AG04449 (cell line): ENCODE measurements around the gene NDUFB8.

Experiments used
- CTCF ChIA-PET: fragments of 350-600 bp; formaldehyde crosslinking; extraction: SDS; loops from one replicate; lab custom pipeline; 2021; ENCODE audit warnings: antibody characterized with exemption; lab: Yijun Ruan, JAX
- POLR2A ChIA-PET: fragments of 400-600, 350-600 bp; formaldehyde crosslinking; extraction: SDS; loops from one replicate; lab custom pipeline; 2020; ENCODE audit warnings: antibody characterized with exemption, inconsistent platforms; lab: Yijun Ruan, JAX
- DNase-seq: peaks from one replicate; pipeline ENCODE4 v3.0.0-alpha.2; 2010; ENCODE audit warnings: low read depth, low spot score
- H3K4me3 ChIP-seq: 2 replicates; pipeline ENCODE4 v1.5.1; 2011; ENCODE audit warnings: low read depth, mild to moderate bottlenecking, control low read depth, low read length
- CTCF ChIP-seq: IDR thresholded peaks from one replicate; pipeline ENCODE4 v1.5.1; 2011; ENCODE audit warnings: mild to moderate bottlenecking, moderate library complexity, low read length, control low read depth, inconsistent platforms; ENCODE audit not compliant: insufficient read depth; ENCODE audit errors: missing control alignments

NDUFB8 gene

GRCh38 chr10:100481462-100482081 is 48.1 kb downstream of the NDUFB8 start:
- DNase-seq: no peak
- TF ChIP-seq CTCF: no peak
- CTCF ChIA-PET: interaction anchor here (0.5 to 11.6 kb wide), 16 partner anchors 9 to 397 kb away, joined by 3 to 422 read pairs (median 8); partner anchors contain the start of gene HIF1AN
- POLR2A ChIA-PET: no interaction called here
- peak overlapping the region; percentile 53 for H3K4me3 ChIP-seq

GRCh38 chr10:100480002-100480401 is 49.7 kb downstream of the NDUFB8 start:
- no peak for TF ChIP-seq CTCF
- CTCF ChIA-PET: interaction anchor here (1.2 to 11.6 kb wide), 4 partner anchors 12 to 46 kb away, joined by 3 to 422 read pairs (median 45); partner anchors contain the start of gene WNT8B
- POLR2A ChIA-PET: interaction anchor here (0.5 to 0.6 kb wide), 2 partner anchors 16 to 295 kb away, joined by 3 to 4 read pairs; no protein-coding TSS in a partner anchor
- H3K4me3 ChIP-seq: no peak overlapping the region
- no peak for DNase-seq

DNA sequence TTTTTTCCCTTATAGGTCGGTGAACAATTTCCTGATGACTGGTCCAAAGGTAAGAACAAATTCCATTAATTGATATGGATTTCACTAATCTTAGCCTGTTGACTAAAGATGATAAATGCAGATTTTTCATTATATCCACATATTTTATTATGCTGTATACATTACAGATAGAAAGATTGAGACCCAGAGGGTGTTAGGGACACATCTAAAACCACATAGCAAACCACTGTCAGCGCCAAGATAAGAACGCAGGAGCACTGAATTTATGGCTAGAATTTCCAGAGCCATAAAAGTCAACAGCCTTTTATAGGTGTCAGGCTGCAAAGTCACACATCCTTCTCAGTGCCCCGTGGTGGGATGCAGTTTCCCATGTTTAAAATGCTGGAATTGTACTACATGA is 50.6 kb downstream of the NDUFB8 start:
- TF ChIP-seq CTCF: no peak
- DNase-seq: no peak
- POLR2A ChIA-PET: no interaction called here
- CTCF ChIA-PET: interaction anchor here (1.2 to 11.6 kb wide), 2 partner anchors 25 to 45 kb away, joined by 5 to 422 read pairs; no protein-coding TSS in a partner anchor
- no peak overlapping the region for H3K4me3 ChIP-seq

- CTCF ChIA-PET: interaction anchor here (11.6 kb wide), 1 partner anchor 26 kb away, joined by 422 read pairs; no protein-coding TSS in a partner anchor
- no peak for DNase-seq
- POLR2A ChIA-PET: no interaction called here
- TF ChIP-seq CTCF: no peak
- no peak overlapping the region for H3K4me3 ChIP-seq
Observed at GRCh38 chr10:100477970-100478369, 51.7 kb downstream of the NDUFB8 start.
